HG03066 (cell line): ENCODE data around the gene ZBTB7B.
"Not testable (repeated sequence)": the region's sequence is repeated elsewhere in the genome, so short reads cannot be mapped to it uniquely, and the experiment has no call there.

ENCODE experiments used
- ATAC-seq: cut with Tn5 transposase; IDR thresholded peaks from one replicate; pipeline ENCODE4 v1.9.1; 2021; ENCODE audit warnings: low read depth; ENCODE audit not compliant: unreplicated experiment

Gene ZBTB7B

GRCh38 chr1:154967331-154967950, 35.2 kb upstream of the ZBTB7B start:
- ATAC-seq, result no peak

GRCh38 chr1:154968731-154969130, 33.9 kb upstream of the ZBTB7B start:
- no peak for ATAC-seq

- no peak for ATAC-seq
Measured at GRCh38 chr1:154969246-154969645, 33.4 kb upstream of the ZBTB7B start.

- ATAC-seq, result no peak
Measured at GRCh38 chr1:154969860-154970452, 32.6 kb upstream of the ZBTB7B start.

GRCh38 chr1:154970631-154971340, 31.8 kb upstream of the ZBTB7B start, which contains the start of gene SHC1:
Gene SHC1, minus strand, starts transcription at chr1:154970747. Its CDS starts 221 bp downstream, at chr1:154970526.
- ATAC-seq, result peak; percentile 42

- no peak for ATAC-seq
Measured at GRCh38 chr1:154971341-154971998, 31.1 kb upstream of the ZBTB7B start.

- no peak for ATAC-seq
Measured at GRCh38 chr1:154972213-154972516, 30.4 kb upstream of the ZBTB7B start.

GRCh38 chr1:154972517-154973343, 29.9 kb upstream of the ZBTB7B start:
- ATAC-seq, result no peak

GRCh38 chr1:154973344-154974101, 29.1 kb upstream of the ZBTB7B start:
- ATAC-seq, result no peak

- ATAC-seq, result peak; percentile 62
Measured at GRCh38 chr1:154974102-154974807, 28.3 kb upstream of the ZBTB7B start, which contains the start of gene CKS1B. Gene CKS1B, plus strand, starts transcription at chr1:154974681. Its CDS starts 65 bp downstream, at chr1:154974746.

- peak; percentile 36 for ATAC-seq
Measured at GRCh38 chr1:154974808-154975408, 27.7 kb upstream of the ZBTB7B start.

- ATAC-seq, result no peak
Measured at GRCh38 chr1:154975409-154976059, 27.1 kb upstream of the ZBTB7B start.

GRCh38 chr1:154977762-154978161, 24.8 kb upstream of the ZBTB7B start:
- not testable (repeated sequence) for ATAC-seq

- no peak for ATAC-seq
Measured at GRCh38 chr1:154978360-154978759, 24.2 kb upstream of the ZBTB7B start.

- no peak for ATAC-seq
Measured at GRCh38 chr1:154982341-154982740, 20.3 kb upstream of the ZBTB7B start.

- ATAC-seq, result peak; percentile 99
Measured at GRCh38 chr1:154982897-154983648, 19.5 kb upstream of the ZBTB7B start, which contains the start of gene FLAD1. Gene FLAD1, plus strand, starts transcription at chr1:154983344. Its CDS starts 351 bp downstream, at chr1:154983695.

GRCh38 chr1:154983776-154984466, 18.7 kb upstream of the ZBTB7B start:
- ATAC-seq, result no peak
